Glutamatergic neuron (in vitro differentiated cells): ENCODE data around the gene FMN1. TPM values are rescaled to one million over a fixed set of nuclear protein-coding genes. Genes with fewer than 3 reads are reported as not detected.

Source experiments
- DNase-seq: peaks from one replicate; pipeline ENCODE4 v3.0.0; 2022
- H3K27ac Mint-ChIP-seq: one replicate; pipeline ENCODE4 v1.8.0; 2020; ENCODE audit warnings: mild to moderate bottlenecking, mixed read lengths, inconsistent platforms; ENCODE audit not compliant: unreplicated experiment
- H3K27me3 Mint-ChIP-seq: one replicate; pipeline ENCODE4 v1.8.0; 2020; ENCODE audit warnings: mild to moderate bottlenecking, moderate library complexity, mixed read lengths, inconsistent platforms; ENCODE audit not compliant: unreplicated experiment
- H3K36me3 Mint-ChIP-seq: one replicate; pipeline ENCODE4 v1.8.0; 2020; ENCODE audit warnings: mild to moderate bottlenecking, mixed read lengths, inconsistent platforms; ENCODE audit not compliant: unreplicated experiment
- H3K4me1 Mint-ChIP-seq: one replicate; pipeline ENCODE4 v1.8.0; 2020; ENCODE audit warnings: mild to moderate bottlenecking, low read depth, mixed read lengths, inconsistent platforms; ENCODE audit not compliant: unreplicated experiment
- H3K4me3 Mint-ChIP-seq: one replicate; pipeline ENCODE4 v1.8.0; 2020; ENCODE audit warnings: mild to moderate bottlenecking, mixed read lengths, inconsistent platforms; ENCODE audit not compliant: unreplicated experiment
- H3K9me3 Mint-ChIP-seq: one replicate; pipeline ENCODE4 v1.8.0; 2020; ENCODE audit warnings: mild to moderate bottlenecking, moderate library complexity, mixed read lengths, inconsistent platforms; ENCODE audit not compliant: unreplicated experiment
- total RNA-seq: library from RNA; stranded (reverse); fragmentation: NEBNext Ultra II Directional; extraction: Animal tissue kit (Norgen Biotek cat#: 25700); gene quantifications from one replicate; pipeline ENCODE4 v1.2.1, GENCODE V29; 2021; ENCODE audit not compliant: unreplicated experiment
- TF ChIP-seq, protein P1 (sequence below): fragments of 200-600 bp; sonication (generic); IDR thresholded peaks from one replicate; pipeline ENCODE4 v1.5.0; 2021; ENCODE audit not compliant: partially characterized antibody, unreplicated experiment

The FMN1 gene
- total RNA-seq, 1 donor from 2014 or later = 1.1 TPM

DNA sequence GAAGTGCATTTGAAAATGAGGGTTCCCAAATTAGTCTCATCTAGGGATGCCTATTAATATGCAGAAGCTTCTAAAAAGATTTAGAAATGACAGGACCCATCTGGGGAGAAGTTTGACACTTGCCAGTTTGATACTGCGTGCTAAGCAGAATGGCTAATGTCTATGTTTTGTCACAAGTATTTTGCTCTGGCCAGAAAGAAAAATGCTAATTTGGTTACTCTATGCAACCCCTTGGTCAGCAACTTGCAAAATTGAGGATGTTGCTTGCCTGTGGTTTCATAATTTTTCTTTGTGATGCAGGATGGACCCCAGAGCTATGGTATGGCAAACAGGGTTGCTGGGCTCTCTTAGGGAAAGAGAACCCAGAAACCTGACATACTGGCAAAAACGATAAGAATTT lies 148.2 kb downstream of the FMN1 start:
- Mint-ChIP-seq H3K9me3 (peaks cover 2% of the 10 kb centered on the region), H3K4me1 (no peaks in the 10 kb centered on the region), H3K27me3 (no peaks in the 10 kb centered on the region), H3K27ac (no peak overlapping the region), H3K4me3 (no peak overlapping the region), H3K36me3 (peaks cover 12% of the 10 kb centered on the region)
- TF ChIP-seq, protein P1, sequence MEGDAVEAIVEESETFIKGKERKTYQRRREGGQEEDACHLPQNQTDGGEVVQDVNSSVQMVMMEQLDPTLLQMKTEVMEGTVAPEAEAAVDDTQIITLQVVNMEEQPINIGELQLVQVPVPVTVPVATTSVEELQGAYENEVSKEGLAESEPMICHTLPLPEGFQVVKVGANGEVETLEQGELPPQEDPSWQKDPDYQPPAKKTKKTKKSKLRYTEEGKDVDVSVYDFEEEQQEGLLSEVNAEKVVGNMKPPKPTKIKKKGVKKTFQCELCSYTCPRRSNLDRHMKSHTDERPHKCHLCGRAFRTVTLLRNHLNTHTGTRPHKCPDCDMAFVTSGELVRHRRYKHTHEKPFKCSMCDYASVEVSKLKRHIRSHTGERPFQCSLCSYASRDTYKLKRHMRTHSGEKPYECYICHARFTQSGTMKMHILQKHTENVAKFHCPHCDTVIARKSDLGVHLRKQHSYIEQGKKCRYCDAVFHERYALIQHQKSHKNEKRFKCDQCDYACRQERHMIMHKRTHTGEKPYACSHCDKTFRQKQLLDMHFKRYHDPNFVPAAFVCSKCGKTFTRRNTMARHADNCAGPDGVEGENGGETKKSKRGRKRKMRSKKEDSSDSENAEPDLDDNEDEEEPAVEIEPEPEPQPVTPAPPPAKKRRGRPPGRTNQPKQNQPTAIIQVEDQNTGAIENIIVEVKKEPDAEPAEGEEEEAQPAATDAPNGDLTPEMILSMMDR = no peak
- DNase-seq = no peak

DNA sequence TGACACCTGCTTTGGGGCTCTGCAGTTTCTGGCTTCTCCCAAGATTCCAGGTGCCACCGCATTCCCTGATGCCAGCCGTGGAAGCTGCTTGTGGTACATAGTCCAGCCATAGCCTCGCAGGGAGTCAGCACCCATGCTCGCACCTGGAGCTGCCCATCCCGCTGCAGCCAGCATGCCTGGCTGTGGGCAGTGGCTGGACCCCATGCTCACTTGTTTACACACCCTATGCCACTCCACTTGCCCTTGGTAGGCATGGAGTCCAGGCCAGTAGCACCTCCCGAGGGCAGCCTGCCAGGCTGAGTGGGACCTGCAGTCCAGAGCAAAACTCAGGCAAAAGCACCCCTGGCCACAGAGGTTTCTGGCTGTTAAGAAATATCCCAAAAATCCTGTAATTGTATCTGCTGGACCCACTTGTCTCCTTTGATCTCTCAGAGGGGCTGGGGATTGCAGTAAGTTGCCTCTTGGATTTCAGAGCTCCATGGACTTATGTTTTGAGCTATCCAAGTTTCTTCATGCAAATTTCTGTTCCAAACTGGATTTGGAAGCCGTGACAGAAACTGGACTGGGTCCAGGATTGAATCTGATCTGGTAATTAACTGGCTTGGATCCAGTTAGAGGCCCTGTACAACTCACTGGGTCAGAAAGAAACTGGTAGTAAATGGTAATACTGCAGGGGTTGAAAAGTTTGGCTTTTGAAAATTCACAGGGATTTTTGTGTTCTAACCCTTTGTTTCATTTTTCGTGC lies 149.3 kb downstream of the FMN1 start:
- TF ChIP-seq, protein P1 = no peak
- Mint-ChIP-seq H3K4me3 (no peak overlapping the region), H3K27ac (no peak overlapping the region), H3K4me1 (no peaks in the 10 kb centered on the region), H3K27me3 (no peaks in the 10 kb centered on the region), H3K36me3 (peaks cover 12% of the 10 kb centered on the region), H3K9me3 (peaks cover 2% of the 10 kb centered on the region)
- no peak for DNase-seq

DNA sequence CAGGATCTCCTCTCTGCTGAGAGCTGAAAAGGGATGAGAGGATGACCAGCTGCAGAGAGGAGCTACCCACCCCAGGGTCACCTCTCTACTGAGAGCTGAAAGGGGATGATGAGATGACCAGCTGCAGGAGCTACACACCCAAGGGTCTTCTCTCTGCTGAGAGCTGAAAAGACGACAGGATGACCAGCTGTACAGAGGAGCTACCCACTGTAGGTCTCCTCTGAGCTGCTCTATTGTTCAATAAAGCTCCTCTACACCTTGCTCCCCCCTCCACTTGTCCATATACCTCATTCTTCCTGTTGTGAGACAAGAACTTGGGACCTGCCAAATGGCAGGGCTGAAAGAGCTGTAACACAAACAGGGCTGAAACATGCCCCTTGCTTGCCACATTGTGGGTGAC lies 149.9 kb downstream of the FMN1 start:
- no peak overlapping the region for H3K27ac Mint-ChIP-seq

DNA sequence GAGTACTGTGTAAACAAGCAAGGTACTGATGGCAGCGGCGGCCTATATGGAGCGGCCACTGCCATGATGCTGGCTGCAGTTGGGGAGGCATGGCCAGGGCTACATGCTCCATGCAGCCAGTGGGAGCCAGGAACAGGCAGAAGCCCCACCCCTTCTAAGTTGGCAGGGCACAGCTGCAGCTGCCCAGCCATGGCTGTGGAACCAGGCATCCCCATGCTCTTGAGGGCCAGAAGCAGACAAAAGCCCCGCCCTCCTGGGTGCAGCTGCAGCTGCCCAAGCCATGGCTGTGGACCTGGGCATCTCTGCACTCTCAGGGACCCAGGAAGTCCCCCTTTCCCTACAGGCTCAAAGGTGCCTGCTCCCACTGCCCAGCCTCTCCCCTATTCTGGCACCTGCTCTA lies 150.9 kb downstream of the FMN1 start:
- no peaks in the 10 kb centered on the region for H3K27me3 Mint-ChIP-seq
- no peaks in the 10 kb centered on the region for H3K4me1 Mint-ChIP-seq
- H3K9me3 Mint-ChIP-seq = peaks cover 2% of the 10 kb centered on the region

More for the DNA sequence above, 149.9 kb downstream of the FMN1 start:
- H3K27me3 Mint-ChIP-seq = no peaks in the 10 kb centered on the region
- H3K9me3 Mint-ChIP-seq = peaks cover 2% of the 10 kb centered on the region
- no peaks in the 10 kb centered on the region for H3K4me1 Mint-ChIP-seq
- H3K4me3 Mint-ChIP-seq = no peak overlapping the region
- no peak for DNase-seq
- peaks cover 12% of the 10 kb centered on the region for H3K36me3 Mint-ChIP-seq
- TF ChIP-seq, protein P1 = no peak

DNA sequence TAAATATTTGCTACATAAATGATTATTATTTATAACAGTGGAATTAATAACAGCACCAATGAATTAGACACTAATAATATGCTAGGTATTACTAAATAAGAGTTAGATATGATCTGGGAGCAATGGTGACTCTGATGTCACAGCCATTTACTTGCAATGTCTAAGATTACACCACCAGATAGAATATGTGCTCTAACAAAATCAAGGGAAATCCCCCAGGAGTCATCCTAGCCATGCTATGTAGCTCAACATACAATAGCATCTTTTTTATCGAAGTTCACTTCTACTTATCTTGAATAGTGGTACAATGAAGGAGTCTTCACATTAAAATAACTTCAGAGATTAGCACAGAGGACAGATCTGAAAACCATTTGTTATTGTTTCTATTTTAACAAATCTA lies 154.0 kb downstream of the FMN1 start:
- no peaks in the 10 kb centered on the region for H3K4me1 Mint-ChIP-seq
- no peak overlapping the region for H3K4me3 Mint-ChIP-seq
- DNase-seq = no peak
- no peaks in the 10 kb centered on the region for H3K36me3 Mint-ChIP-seq
- no peaks in the 10 kb centered on the region for H3K9me3 Mint-ChIP-seq
- no peak overlapping the region for H3K27ac Mint-ChIP-seq
- H3K27me3 Mint-ChIP-seq = no peaks in the 10 kb centered on the region
- TF ChIP-seq, protein P1 = no peak

More for the DNA sequence above, 150.9 kb downstream of the FMN1 start:
- H3K27ac Mint-ChIP-seq = no peak overlapping the region
- peaks cover 9% of the 10 kb centered on the region for H3K36me3 Mint-ChIP-seq
- H3K4me3 Mint-ChIP-seq = no peak overlapping the region
- DNase-seq = no peak
- TF ChIP-seq, protein P1 = no peak
